ENCODE results near the gene ZNF70. TPM values are rescaled to one million over a fixed set of nuclear protein-coding genes. Genes with fewer than 3 reads are reported as not detected.

ZNF70 gene
- total and polyA plus RNA-seq, 2 of the 4 experiments (the other 2 are of a cell fraction): 2.3 to 4.3 TPM

- Histone ChIP-seq H3K4me3 (ENCODE audit: insufficient read depth, low read depth, low read length) (no peak overlapping the region), H4K8ac (ENCODE audit: low read depth in 2 of 2, low read length in 2 of 2) (no peak overlapping the region), H2AK5ac (ENCODE audit: low read depth, low read length) (no peak overlapping the region), H2BK20ac (ENCODE audit: low read depth, low read length) (no peak overlapping the region), H3K27ac (ENCODE audit: insufficient read depth, low read length) (no peak overlapping the region), H3K9me3 (ENCODE audit: control insufficient read depth, insufficient read depth, low read length) (no peaks in the 10 kb centered on the region), H3K79me1 (ENCODE audit: low read depth in 1 of 2, low read length in 2 of 2) (peaks cover 24 to 39% of the 10 kb centered on the region in 2 experiments), H4K5ac (ENCODE audit: low read depth, low read length) (no peak overlapping the region), H4K20me1 (ENCODE audit: insufficient read depth, low read length) (peaks cover 22% of the 10 kb centered on the region), H2BK15ac (ENCODE audit: low read depth, low read length) (no peak overlapping the region), H2AFZ (replicated peaks; ENCODE audit: low read length, poor library complexity) (no peak overlapping the region), H2BK120ac (ENCODE audit: low read depth, low read length) (no peak overlapping the region), H3K9me1 (ENCODE audit: insufficient read depth, low read length) (peaks cover 6% of the 10 kb centered on the region; the same call in 1 of the 2 replicates), H2AK9ac (replicated peaks; ENCODE audit: low read depth, low read length, poor library complexity) (no peak overlapping the region), H3K14ac (replicated peaks; ENCODE audit: low read depth, low read length) (no peak overlapping the region), H4K91ac (ENCODE audit: insufficient read depth, low read depth, low read length) (no peak overlapping the region), H3K27me3 (ENCODE audit: control insufficient read depth, insufficient read depth, low read length) (no peaks in the 10 kb centered on the region), H3K4me2 (ENCODE audit: low read depth, low read length) (no peak overlapping the region), H3K56ac (ENCODE audit: extremely low read depth, insufficient read depth, low read length) (no peak overlapping the region), H3K36me3 (ENCODE audit: control insufficient read depth, insufficient read depth, low read length) (peaks cover 67% of the 10 kb centered on the region), H3K9ac (ENCODE audit: low read depth, low read length) (no peak overlapping the region), H2BK5ac (ENCODE audit: low read depth, low read length, poor library complexity, severe bottlenecking) (no peak overlapping the region), H3K4me1 (ENCODE audit: control insufficient read depth, insufficient read depth, low read length) (peaks cover 1% of the 10 kb centered on the region; the same call in 1 of the 2 replicates), H3K18ac (ENCODE audit: low read depth, low read length) (no peak overlapping the region), H3K4ac (ENCODE audit: low read depth, low read length) (no peak overlapping the region), H3K23ac (ENCODE audit: low read depth, low read length) (no peak overlapping the region)
- dilution Hi-C loops (cut with HindIII; ENCODE audit: low sequenced_read_pairs, unreplicated experiment): no loop called here
- ATAC-seq (ENCODE audit: low read depth): no peak
- WGBS, 2 experiments (ENCODE audit: extremely low coverage in 2 of 2, insufficient read length in 1 of 2): 60% methylated on average over 1 of the region's 5 CpGs; no CpG with 5 or more reads in 1 of the 2 experiments
- in situ Hi-C loops (cut with MboI; ENCODE audit: low sequenced_read_pairs): no loop called here
- no TSS peak for BruUV-seq (replicated peaks)
- ChIA-PET CTCF (no interaction called here), POLR2A (ENCODE audit: unreplicated experiment) (interaction anchor here (0.6 kb wide), 1 partner anchor 12 kb away, joined by 4 read pairs; no protein-coding TSS in a partner anchor)
- DNase-seq: no peak
- TF ChIP-seq NFE2L2 (IDR thresholded peaks at IDR 0.05; ENCODE audit: low read depth, low read length) (no peak), CEBPB (IDR thresholded peaks at IDR 0.05; ENCODE audit: low read depth, low read length) (no peak), RAD21 (IDR thresholded peaks at IDR 0.05; ENCODE audit: low read length) (no peak), SMC3 (IDR thresholded peaks at IDR 0.05; ENCODE audit: low read depth, low read length) (no peak), BHLHE40 (IDR thresholded peaks at IDR 0.05; ENCODE audit: low read depth, low read length) (no peak)
- TF ChIP-seq, protein P1, sequence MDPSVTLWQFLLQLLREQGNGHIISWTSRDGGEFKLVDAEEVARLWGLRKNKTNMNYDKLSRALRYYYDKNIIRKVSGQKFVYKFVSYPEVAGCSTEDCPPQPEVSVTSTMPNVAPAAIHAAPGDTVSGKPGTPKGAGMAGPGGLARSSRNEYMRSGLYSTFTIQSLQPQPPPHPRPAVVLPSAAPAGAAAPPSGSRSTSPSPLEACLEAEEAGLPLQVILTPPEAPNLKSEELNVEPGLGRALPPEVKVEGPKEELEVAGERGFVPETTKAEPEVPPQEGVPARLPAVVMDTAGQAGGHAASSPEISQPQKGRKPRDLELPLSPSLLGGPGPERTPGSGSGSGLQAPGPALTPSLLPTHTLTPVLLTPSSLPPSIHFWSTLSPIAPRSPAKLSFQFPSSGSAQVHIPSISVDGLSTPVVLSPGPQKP (IDR thresholded peaks at IDR 0.05; ENCODE audit: borderline replicate concordance, low read depth, low read length): no peak
- intact Hi-C loops (cut with micrococcal nuclease): no loop called here
Measured at GRCh38 chr22:23796461-23796860, 45.5 kb upstream of the ZNF70 start.

Data from IMR-90 (cell line).